ENCODE data around the gene KIF26B. TPM values are rescaled to one million over a fixed set of nuclear protein-coding genes. Genes with fewer than 3 reads are reported as not detected.

The KIF26B gene
- polyA plus RNA-seq, 1 of the 3 experiments (the other 2 are of a cell fraction), result 2.6 TPM

DNA sequence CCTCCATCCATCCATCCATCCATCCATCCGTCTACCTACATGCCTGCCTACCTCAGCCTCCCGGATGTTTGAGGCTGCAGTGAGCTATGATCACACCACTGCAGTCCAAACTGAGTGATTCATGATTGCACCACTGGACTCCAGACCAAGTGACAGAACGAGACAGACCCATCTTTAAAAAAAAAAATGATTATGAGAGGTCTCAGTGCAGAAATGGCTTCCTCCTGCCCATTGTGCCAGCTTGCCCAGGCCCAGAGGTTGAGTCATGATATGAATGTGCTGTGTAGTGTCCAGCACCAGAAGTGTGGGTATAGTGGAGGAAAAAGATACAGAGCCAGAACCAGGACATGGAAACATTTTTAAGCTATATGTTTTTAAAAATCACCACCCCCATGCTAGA, 149.9 kb downstream of the KIF26B start:
- H3K4me2 ChIP-seq, result no peak overlapping the region; the same call in 1 of the 2 replicates
- POLR2A ChIA-PET, result no interaction called here

GRCh38 chr1:245306020-245306419, 151.2 kb downstream of the KIF26B start:
- H3K36me3 ChIP-seq (replicated peaks in 1 of 2; ENCODE audit: control insufficient read depth in 1 of 2, insufficient read depth in 2 of 2, low read length in 1 of 2), result no peaks in the 10 kb centered on the region

More for the DNA sequence above, 149.9 kb downstream of the KIF26B start:
- Histone ChIP-seq H3K9me3 (no peaks in the 10 kb centered on the region), H3K4me3 (ENCODE audit: low read depth in 2 of 2, low read length in 1 of 2) (no peak overlapping the region), H3K27ac (ENCODE audit: low read depth in 2 of 2, low read length in 1 of 2) (no peak overlapping the region), H3K27me3 (ENCODE audit: insufficient read depth) (no peaks in the 10 kb centered on the region), H3K9ac (no peak overlapping the region), H3K9me2 (no peaks in the 10 kb centered on the region), H3K79me2 (ENCODE audit: insufficient read depth) (no peaks in the 10 kb centered on the region), H3F3A (replicated peaks; ENCODE audit: insufficient read depth) (peaks cover 16% of the 10 kb centered on the region), H4K20me1 (ENCODE audit: insufficient read depth) (no peaks in the 10 kb centered on the region; the same call in 1 of the 2 replicates), H2AFZ (ENCODE audit: low read depth) (no peak overlapping the region), H3K4me1 (ENCODE audit: control insufficient read depth in 1 of 2, insufficient read depth in 2 of 2, low read depth in 1 of 2, low read length in 1 of 2) (peaks cover 11 to 38% of the 10 kb centered on the region in 2 experiments; a peak in 3 of 4 replicates), H3K36me3 (replicated peaks in 1 of 2; ENCODE audit: control insufficient read depth in 1 of 2, insufficient read depth in 2 of 2, low read length in 1 of 2) (peaks cover 0 to under 1% of the 10 kb centered on the region in 2 experiments)
- CTCF ChIA-PET, result no interaction called here
- DNase-seq, result no peak
- no peak for TF ChIP-seq EP300 (IDR thresholded peaks at IDR 0.05; ENCODE audit: borderline replicate concordance in 1 of 2, low read depth in 1 of 2, low read length in 1 of 2)
- no peak for TF ChIP-seq JUND (IDR thresholded peaks at IDR 0.05)
- peak; percentile 43; the same call in 1 of the 2 replicates for TF ChIP-seq FOSL2 (IDR thresholded peaks at IDR 0.05; ENCODE audit: borderline replicate concordance, low read depth)
- no peak for TF ChIP-seq YY1 (IDR thresholded peaks at IDR 0.05; ENCODE audit: low read depth)
- TF ChIP-seq USF1 (IDR thresholded peaks at IDR 0.05; ENCODE audit: borderline replicate concordance, low read depth), result no peak
- TF ChIP-seq IRF3 (IDR thresholded peaks at IDR 0.05; ENCODE audit: low read depth, low read length), result no peak
- 45% methylated on average over 3 of the region's 3 CpGs for WGBS (ENCODE audit: low lambda C conversion rate)

More at GRCh38 chr1:245306020-245306419, 151.2 kb downstream of the KIF26B start:
- Histone ChIP-seq H3K79me2 (ENCODE audit: insufficient read depth) (no peaks in the 10 kb centered on the region), H3K4me3 (ENCODE audit: low read depth in 2 of 2, low read length in 1 of 2) (no peak overlapping the region), H2AFZ (ENCODE audit: low read depth) (no peak overlapping the region), H3K4me1 (ENCODE audit: control insufficient read depth in 1 of 2, insufficient read depth in 2 of 2, low read depth in 1 of 2, low read length in 1 of 2) (peaks cover 6 to 42% of the 10 kb centered on the region in 2 experiments; a peak in 3 of 4 replicates), H3K9ac (no peak overlapping the region), H3K9me2 (no peaks in the 10 kb centered on the region), H3K27ac (ENCODE audit: low read depth in 2 of 2, low read length in 1 of 2) (peak overlapping the region in 1 of 2 experiments; percentile 53; a peak in 1 of 4 replicates), H3K4me2 (no peak overlapping the region), H3K27me3 (ENCODE audit: insufficient read depth) (no peaks in the 10 kb centered on the region), H3K9me3 (no peaks in the 10 kb centered on the region), H4K20me1 (ENCODE audit: insufficient read depth) (no peaks in the 10 kb centered on the region; the same call in 1 of the 2 replicates), H3F3A (replicated peaks; ENCODE audit: insufficient read depth) (peaks cover 12% of the 10 kb centered on the region)
- DNase-seq, result no peak
- TF ChIP-seq YY1 (IDR thresholded peaks at IDR 0.05; ENCODE audit: low read depth) (no peak), POLR2AphosphoS5 (IDR thresholded peaks at IDR 0.05; ENCODE audit: low read depth, low read length) (no peak), MEF2A (IDR thresholded peaks at IDR 0.05; ENCODE audit: borderline replicate concordance, low read depth) (no peak), NFIC (IDR thresholded peaks at IDR 0.05; ENCODE audit: borderline replicate concordance) (no peak), EP300 (IDR thresholded peaks at IDR 0.05; ENCODE audit: borderline replicate concordance in 1 of 2, low read depth in 1 of 2, low read length in 1 of 2) (no peak), TCF12 (IDR thresholded peaks at IDR 0.05) (no peak), FOSL2 (IDR thresholded peaks at IDR 0.05; ENCODE audit: borderline replicate concordance, low read depth) (no peak), EZH2phosphoT487 (IDR thresholded peaks at IDR 0.05; ENCODE audit: borderline replicate concordance, low read depth) (no peak), GATA2 (CRISPR knock-in tag; IDR thresholded peaks at IDR 0.05) (no peak), TAF1 (IDR thresholded peaks at IDR 0.05; ENCODE audit: borderline replicate concordance, low read depth, low read length) (no peak), GABPA (IDR thresholded peaks at IDR 0.05; ENCODE audit: low read depth) (no peak)
- TF ChIP-seq, protein P1, sequence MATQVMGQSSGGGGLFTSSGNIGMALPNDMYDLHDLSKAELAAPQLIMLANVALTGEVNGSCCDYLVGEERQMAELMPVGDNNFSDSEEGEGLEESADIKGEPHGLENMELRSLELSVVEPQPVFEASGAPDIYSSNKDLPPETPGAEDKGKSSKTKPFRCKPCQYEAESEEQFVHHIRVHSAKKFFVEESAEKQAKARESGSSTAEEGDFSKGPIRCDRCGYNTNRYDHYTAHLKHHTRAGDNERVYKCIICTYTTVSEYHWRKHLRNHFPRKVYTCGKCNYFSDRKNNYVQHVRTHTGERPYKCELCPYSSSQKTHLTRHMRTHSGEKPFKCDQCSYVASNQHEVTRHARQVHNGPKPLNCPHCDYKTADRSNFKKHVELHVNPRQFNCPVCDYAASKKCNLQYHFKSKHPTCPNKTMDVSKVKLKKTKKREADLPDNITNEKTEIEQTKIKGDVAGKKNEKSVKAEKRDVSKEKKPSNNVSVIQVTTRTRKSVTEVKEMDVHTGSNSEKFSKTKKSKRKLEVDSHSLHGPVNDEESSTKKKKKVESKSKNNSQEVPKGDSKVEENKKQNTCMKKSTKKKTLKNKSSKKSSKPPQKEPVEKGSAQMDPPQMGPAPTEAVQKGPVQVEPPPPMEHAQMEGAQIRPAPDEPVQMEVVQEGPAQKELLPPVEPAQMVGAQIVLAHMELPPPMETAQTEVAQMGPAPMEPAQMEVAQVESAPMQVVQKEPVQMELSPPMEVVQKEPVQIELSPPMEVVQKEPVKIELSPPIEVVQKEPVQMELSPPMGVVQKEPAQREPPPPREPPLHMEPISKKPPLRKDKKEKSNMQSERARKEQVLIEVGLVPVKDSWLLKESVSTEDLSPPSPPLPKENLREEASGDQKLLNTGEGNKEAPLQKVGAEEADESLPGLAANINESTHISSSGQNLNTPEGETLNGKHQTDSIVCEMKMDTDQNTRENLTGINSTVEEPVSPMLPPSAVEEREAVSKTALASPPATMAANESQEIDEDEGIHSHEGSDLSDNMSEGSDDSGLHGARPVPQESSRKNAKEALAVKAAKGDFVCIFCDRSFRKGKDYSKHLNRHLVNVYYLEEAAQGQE (IDR thresholded peaks at IDR 0.05; ENCODE audit: low read depth, low read length), result no peak
- TF ChIP-seq, protein P2, sequence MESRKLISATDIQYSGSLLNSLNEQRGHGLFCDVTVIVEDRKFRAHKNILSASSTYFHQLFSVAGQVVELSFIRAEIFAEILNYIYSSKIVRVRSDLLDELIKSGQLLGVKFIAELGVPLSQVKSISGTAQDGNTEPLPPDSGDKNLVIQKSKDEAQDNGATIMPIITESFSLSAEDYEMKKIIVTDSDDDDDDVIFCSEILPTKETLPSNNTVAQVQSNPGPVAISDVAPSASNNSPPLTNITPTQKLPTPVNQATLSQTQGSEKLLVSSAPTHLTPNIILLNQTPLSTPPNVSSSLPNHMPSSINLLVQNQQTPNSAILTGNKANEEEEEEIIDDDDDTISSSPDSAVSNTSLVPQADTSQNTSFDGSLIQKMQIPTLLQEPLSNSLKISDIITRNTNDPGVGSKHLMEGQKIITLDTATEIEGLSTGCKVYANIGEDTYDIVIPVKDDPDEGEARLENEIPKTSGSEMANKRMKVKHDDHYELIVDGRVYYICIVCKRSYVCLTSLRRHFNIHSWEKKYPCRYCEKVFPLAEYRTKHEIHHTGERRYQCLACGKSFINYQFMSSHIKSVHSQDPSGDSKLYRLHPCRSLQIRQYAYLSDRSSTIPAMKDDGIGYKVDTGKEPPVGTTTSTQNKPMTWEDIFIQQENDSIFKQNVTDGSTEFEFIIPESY (IDR thresholded peaks at IDR 0.05; ENCODE audit: borderline replicate concordance, low read depth), result no peak
- 89% methylated on average over 1 of the region's 1 CpG for WGBS (ENCODE audit: low lambda C conversion rate)
- ChIA-PET CTCF (no interaction called here), POLR2A (interaction anchor here (0.9 kb wide), 1 partner anchor 149 kb away, joined by 3 read pairs; no protein-coding TSS in a partner anchor)

Measured in SK-N-SH (cell line).